ENCODE data around the gene OR52M1.

DNA sequence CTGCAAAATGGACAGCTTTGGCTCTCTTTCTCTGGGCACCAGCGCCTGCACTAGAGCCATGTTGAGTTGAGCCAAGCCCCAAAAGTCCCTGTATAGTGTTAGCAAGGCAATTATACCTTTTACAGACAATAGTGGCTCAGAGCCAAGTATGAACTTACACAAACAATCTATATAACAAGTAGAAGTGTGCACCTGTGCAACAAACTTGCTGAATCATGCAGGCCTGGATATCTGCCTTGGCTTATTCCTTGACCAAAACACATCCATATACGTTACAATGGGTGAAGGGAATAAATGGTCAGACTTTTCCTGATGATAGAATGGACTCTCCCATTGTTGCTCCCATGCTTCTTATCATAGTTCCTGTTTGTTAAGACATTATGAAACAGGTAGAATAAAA is 32.8 kb downstream of the OR52M1 start:
- TF ChIP-seq, protein P1, sequence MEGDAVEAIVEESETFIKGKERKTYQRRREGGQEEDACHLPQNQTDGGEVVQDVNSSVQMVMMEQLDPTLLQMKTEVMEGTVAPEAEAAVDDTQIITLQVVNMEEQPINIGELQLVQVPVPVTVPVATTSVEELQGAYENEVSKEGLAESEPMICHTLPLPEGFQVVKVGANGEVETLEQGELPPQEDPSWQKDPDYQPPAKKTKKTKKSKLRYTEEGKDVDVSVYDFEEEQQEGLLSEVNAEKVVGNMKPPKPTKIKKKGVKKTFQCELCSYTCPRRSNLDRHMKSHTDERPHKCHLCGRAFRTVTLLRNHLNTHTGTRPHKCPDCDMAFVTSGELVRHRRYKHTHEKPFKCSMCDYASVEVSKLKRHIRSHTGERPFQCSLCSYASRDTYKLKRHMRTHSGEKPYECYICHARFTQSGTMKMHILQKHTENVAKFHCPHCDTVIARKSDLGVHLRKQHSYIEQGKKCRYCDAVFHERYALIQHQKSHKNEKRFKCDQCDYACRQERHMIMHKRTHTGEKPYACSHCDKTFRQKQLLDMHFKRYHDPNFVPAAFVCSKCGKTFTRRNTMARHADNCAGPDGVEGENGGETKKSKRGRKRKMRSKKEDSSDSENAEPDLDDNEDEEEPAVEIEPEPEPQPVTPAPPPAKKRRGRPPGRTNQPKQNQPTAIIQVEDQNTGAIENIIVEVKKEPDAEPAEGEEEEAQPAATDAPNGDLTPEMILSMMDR (conservative IDR thresholded peaks at IDR 0.05; ENCODE audit: low read length): no peak
- no peak for TF ChIP-seq EZH2phosphoT487 (IDR thresholded peaks at IDR 0.05; ENCODE audit: borderline replicate concordance, low read depth, low read length)
